Large intestine (tissue), 3 donors: Measurements from ENCODE around the gene LEMD3. TPM values are rescaled to one million over a fixed set of nuclear protein-coding genes. Genes with fewer than 3 reads are reported as not detected.

Source experiments
- DNase-seq, 2 donors: peaks; one replicate each; pipeline versions ENCODE4 v3.0.0 to v3.0.0-alpha.2; 2013
- H3K27ac ChIP-seq: one replicate; pipeline ENCODE4 v1.5.1; 2013; ENCODE audit warnings: low read length
- H3K27me3 ChIP-seq: 2 replicates; pipeline ENCODE4 v1.6.1; 2013; ENCODE audit warnings: low read length; ENCODE audit not compliant: control insufficient read depth, insufficient read depth
- H3K36me3 ChIP-seq: 2 replicates; pipeline ENCODE4 v1.6.1; 2013; ENCODE audit warnings: low read length; ENCODE audit not compliant: control insufficient read depth, insufficient read depth
- H3K4me1 ChIP-seq: one replicate; pipeline ENCODE4 v1.6.1; 2013; ENCODE audit warnings: low read length; ENCODE audit not compliant: control insufficient read depth, insufficient read depth
- H3K4me3 ChIP-seq: one replicate; pipeline ENCODE4 v1.5.1; 2013; ENCODE audit warnings: low read length
- H3K9me3 ChIP-seq: one replicate; pipeline ENCODE4 v1.6.1; 2013; ENCODE audit warnings: mild to moderate bottlenecking, low read depth, low read length, moderate library complexity; ENCODE audit not compliant: control insufficient read depth
- WGBS: methylation state at CpG from one replicate; pipeline ENCODE4 v1.1.5; 2013; ENCODE audit warnings: low lambda C conversion rate; ENCODE audit not compliant: insufficient coverage; 5-methylcytosine and 5-hydroxymethylcytosine counted together
- polyA plus RNA-seq: library from polyadenylated mRNA; unstranded; fragments of 120-200 nt; gene quantifications from one replicate; pipeline ENCODE4 v1.2.1, GENCODE V29; 2013

The LEMD3 gene
- polyA plus RNA-seq, 1 donor = 33.6 TPM

DNA sequence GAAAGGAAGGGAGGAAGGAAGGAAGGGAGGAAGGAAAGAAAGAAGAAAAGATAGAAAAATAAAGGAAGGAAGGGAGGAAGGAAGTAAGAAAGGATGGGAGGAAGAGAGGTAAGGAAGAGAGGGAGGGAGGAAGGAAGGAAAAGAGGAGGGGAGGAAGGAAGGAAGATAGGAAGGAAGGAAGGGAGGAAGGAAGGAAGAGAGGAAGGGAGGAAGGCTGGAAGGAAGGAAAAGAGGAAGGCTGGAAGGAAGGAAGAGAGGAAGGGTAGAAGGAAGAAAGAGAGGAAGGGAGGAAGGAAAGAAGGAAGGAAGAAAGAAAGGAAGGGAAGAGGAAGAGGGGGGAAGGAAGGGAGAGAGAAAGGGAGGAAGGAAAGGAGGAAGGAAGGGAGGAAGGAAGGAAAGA is 35.5 kb upstream of the LEMD3 start:
- Histone ChIP-seq H3K27ac (no peak overlapping the region), H3K4me3 (no peak overlapping the region), H3K36me3 (no peaks in the 10 kb centered on the region), H3K9me3 (no peaks in the 10 kb centered on the region), H3K4me1 (no peaks in the 10 kb centered on the region), H3K27me3 (peaks cover 6% of the 10 kb centered on the region)
- DNase-seq = no peak

DNA sequence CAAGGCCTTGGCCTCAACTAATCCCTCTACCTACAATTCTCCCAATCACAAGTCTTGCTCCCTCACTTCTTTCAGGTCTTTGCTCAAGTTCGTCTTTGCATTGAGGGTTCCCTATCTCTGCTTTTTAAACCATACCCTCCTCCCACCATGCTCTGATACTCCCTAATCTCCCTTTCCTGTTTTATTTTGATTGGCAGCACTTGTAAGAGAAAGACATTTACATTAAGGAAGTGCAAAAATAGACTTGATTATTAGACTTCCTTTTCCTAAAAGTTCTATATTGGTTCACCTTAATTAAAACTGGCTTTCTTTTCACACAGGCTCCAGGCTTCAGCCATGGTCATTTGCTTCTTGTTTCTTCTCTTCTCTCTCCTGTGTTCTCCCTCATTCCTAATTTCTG is 30.0 kb upstream of the LEMD3 start:
- WGBS = 80% methylated on average over 1 of the region's 1 CpG
- no peak for DNase-seq

DNA sequence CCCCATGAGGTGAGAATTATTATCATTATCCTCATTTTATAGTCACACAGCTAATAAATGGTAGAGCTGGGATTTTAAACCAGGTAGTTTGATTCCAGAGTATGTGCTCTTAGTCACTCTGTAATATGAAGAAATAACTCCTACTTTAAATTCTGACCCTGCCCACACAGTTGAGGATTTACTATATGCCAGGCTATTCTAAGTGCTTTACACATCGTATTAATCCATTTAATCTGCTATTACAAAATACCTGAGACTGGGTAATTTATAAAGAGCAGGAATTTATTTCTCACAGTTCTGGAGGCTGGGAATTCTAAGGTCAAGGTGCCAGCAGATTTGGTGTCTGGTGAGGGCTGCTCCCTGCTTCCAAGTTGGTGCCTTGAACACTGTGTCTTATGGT is 28.6 kb upstream of the LEMD3 start:
- DNase-seq = no peak
- no peaks in the 10 kb centered on the region for H3K4me1 ChIP-seq
- no peak overlapping the region for H3K27ac ChIP-seq
- no peak overlapping the region for H3K4me3 ChIP-seq
- H3K9me3 ChIP-seq = no peaks in the 10 kb centered on the region
- no peaks in the 10 kb centered on the region for H3K36me3 ChIP-seq
- WGBS = 100% methylated on average over 1 of the region's 1 CpG
- H3K27me3 ChIP-seq = peaks cover 5% of the 10 kb centered on the region

More for the DNA sequence above, 30.0 kb upstream of the LEMD3 start:
- Histone ChIP-seq H3K4me3 (no peak overlapping the region), H3K4me1 (no peaks in the 10 kb centered on the region), H3K27ac (no peak overlapping the region), H3K27me3 (peaks cover 5% of the 10 kb centered on the region), H3K36me3 (no peaks in the 10 kb centered on the region), H3K9me3 (no peaks in the 10 kb centered on the region)

DNA sequence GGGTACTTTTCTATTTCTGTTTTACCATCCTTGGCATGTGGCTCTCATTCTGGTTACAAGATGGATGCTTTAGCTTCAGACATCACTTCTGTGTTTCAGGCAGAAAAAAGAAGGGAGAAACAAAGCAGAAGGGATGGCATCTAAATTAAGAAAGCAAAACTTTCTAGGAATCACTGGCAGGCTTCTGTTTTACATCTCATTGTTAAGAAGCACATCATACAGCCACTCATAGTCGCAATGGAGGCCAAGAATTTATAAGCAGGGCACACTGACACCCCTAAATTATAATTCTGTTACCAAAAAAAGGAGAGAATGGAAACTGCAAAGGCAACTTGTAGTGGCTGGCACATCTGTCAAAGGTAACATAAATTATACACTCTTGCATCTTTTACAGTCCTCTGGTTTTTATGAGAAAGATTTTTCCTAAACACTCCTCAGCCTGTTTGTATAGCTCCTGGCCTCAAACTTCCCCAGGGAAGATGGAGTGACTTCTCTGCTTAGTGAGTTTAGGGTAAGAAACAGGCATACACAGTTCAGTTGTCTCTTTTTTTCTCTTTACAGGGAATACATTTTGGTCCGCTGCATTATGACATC is 22.0 kb upstream of the LEMD3 start:
- peaks cover 6% of the 10 kb centered on the region for H3K27me3 ChIP-seq
- no CpG with 5 or more reads among the region's 2 CpGs for WGBS
- H3K9me3 ChIP-seq = no peaks in the 10 kb centered on the region

DNA sequence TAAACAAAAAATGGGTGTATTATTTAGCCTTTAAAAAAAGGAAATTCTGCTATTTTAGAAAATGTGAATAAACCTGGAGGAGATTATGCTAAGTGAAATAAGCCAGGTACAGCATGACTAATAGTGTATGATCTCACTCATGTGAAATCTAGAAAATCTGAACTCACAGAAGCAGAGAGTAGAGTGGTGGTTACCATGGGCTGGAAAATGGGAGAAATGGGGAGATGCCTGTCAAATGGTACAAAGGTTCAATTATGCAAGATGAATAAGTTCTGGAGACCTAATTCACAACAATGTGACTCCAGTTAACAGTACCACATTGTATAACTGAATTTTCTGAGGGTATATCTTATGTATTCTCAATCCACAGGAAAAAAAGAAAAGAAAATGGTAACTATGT is 17.4 kb upstream of the LEMD3 start:
- no peaks in the 10 kb centered on the region for H3K27me3 ChIP-seq
- no peaks in the 10 kb centered on the region for H3K9me3 ChIP-seq
- no peak overlapping the region for H3K27ac ChIP-seq
- DNase-seq = no peak
- H3K4me3 ChIP-seq = no peak overlapping the region
- no peaks in the 10 kb centered on the region for H3K4me1 ChIP-seq
- H3K36me3 ChIP-seq = no peaks in the 10 kb centered on the region

More for the DNA sequence above, 22.0 kb upstream of the LEMD3 start:
- Histone ChIP-seq H3K4me3 (no peak overlapping the region), H3K4me1 (no peaks in the 10 kb centered on the region), H3K36me3 (no peaks in the 10 kb centered on the region), H3K27ac (no peak overlapping the region)
- DNase-seq = peak in 1 of 2 donors; percentile 11

DNA sequence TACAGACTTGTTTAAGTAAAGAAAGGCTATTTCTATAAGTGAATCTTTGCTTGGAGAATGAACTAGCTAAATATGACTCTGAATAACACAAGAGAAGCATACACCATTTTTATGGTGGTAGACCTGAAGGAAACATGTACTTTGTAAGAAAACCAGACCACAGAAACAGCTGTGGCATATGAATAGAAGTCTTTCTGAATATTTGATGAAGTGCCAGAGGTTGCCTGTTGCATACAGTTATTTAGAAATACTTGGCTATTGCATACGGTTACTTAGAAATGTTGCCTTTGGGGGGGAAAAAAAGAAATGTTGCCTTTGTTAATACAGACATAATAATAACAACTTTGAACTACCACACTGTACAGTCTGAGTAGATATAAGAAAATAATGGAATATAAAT is 16.8 kb upstream of the LEMD3 start:
- H3K27ac ChIP-seq = no peak overlapping the region
- no peaks in the 10 kb centered on the region for H3K27me3 ChIP-seq
- no peak for DNase-seq
- WGBS = no CpG with 5 or more reads among the region's 1 CpG
- H3K36me3 ChIP-seq = no peaks in the 10 kb centered on the region
- H3K4me1 ChIP-seq = no peaks in the 10 kb centered on the region
- no peak overlapping the region for H3K4me3 ChIP-seq
- no peaks in the 10 kb centered on the region for H3K9me3 ChIP-seq

DNA sequence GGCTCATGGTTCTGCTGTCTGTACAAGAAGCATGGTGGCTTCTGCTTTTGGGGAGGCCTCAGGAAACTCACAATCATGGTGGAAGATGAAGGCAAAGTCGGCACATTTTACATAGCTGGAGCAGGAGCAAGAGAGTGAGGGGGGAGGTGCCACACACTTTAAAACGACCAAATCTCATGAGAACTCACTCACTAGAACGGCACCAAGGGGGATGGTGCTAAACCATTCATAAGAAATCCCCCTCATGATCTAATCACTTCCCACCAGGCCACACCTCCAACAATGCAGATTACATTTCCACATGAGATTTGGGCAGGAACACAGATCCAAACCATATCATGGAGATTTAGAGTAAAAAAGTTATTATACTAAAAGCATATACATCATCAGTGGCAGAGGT is 13.6 kb upstream of the LEMD3 start:
- Histone ChIP-seq H3K4me1 (no peaks in the 10 kb centered on the region), H3K36me3 (no peaks in the 10 kb centered on the region), H3K9me3 (no peaks in the 10 kb centered on the region), H3K27ac (no peak overlapping the region), H3K4me3 (no peak overlapping the region), H3K27me3 (no peaks in the 10 kb centered on the region)
- no peak for DNase-seq
- no CpG with 5 or more reads among the region's 3 CpGs for WGBS

DNA sequence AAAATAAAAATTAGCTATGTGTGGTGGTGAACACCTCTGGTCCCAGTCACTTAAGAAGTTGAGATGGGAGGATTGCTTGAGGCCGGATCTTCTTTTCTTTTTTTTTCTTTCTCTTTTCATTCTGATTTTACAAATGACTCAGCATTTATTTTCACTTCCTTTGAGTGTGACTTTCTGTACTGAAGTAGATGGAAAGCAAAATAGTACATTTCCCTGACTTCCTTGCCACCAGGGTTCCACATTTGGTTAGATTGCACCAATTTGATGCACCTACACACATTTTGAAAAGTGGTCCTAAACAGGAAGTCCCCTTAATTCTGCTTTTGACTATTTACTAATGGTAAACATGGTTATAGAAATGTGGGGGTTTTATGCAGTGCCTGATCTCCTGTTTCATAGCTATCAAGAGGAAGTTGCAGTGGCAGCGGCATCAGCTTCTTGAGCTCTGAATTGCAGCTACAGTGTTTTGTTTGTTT is 13.0 kb upstream of the LEMD3 start:
- DNase-seq = no peak
- H3K9me3 ChIP-seq = no peaks in the 10 kb centered on the region
- no peak overlapping the region for H3K4me3 ChIP-seq
- no peaks in the 10 kb centered on the region for H3K4me1 ChIP-seq
- no peaks in the 10 kb centered on the region for H3K36me3 ChIP-seq
- H3K27me3 ChIP-seq = no peaks in the 10 kb centered on the region
- 100% methylated on average over 1 of the region's 2 CpGs for WGBS
- H3K27ac ChIP-seq = no peak overlapping the region

DNA sequence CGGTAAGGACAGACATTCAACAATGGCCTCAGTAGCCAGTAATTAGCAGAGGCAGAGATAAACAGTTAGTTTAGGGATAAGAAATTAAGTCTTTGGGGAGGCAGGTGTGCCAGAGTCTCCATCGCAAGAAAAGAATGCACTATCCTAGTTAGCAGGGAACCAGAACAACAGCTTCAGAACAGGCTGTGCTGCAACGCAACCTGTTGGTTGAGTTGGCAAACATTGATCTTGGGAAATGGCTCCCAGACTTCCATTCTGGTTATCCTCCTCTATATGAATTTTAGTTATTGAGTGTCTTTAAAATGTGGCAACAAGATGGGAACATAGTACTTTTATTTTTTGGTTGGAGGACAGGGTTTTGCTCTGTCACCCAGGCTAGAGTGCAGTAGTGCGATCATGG is 12.3 kb upstream of the LEMD3 start:
- Histone ChIP-seq H3K9me3 (no peaks in the 10 kb centered on the region), H3K4me1 (no peaks in the 10 kb centered on the region), H3K4me3 (no peak overlapping the region), H3K27me3 (no peaks in the 10 kb centered on the region), H3K27ac (no peak overlapping the region), H3K36me3 (no peaks in the 10 kb centered on the region)
- no peak for DNase-seq
- no CpG with 5 or more reads among the region's 4 CpGs for WGBS

DNA sequence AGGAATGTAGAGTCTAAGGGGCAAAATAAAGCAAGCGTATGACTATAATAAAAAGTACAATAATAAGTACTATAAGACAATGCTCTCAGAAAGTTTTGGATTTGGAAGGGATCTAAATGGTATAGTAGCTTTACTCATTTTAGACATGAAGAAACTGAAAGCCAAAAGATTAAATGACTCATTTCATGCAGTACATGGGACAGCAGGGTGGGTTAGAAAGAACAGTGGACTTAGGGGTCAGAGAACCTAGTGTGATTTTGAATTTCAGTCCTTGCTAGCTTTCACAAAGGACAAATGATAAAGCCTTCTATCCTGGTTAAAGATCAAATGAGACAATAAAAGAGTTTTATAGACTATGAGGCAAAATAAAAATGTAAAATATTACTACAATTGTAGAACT is 6.8 kb upstream of the LEMD3 start:
- Histone ChIP-seq H3K4me3 (no peak overlapping the region), H3K27me3 (no peaks in the 10 kb centered on the region), H3K27ac (no peak overlapping the region), H3K4me1 (no peaks in the 10 kb centered on the region), H3K9me3 (no peaks in the 10 kb centered on the region), H3K36me3 (no peaks in the 10 kb centered on the region)
- no CpG with 5 or more reads among the region's 1 CpG for WGBS
- no peak for DNase-seq

DNA sequence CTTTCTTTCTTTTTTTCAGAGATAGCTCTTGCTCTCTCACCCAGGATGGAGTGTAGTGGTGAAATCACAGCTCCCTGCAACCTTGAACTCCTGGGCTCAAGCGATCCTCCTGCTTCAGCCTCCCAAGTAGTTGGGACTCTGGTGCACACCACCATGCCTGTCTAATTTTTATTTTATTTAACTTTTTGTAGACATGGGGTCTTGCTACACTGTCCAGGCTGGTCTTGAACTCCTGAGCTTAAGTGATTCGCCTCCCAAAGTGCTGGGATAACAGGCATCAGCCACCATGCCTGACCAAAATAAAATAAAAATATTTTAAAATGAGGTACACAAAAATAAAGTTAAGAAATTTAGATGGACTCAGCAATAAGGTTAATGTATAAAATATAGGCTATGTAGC is 5.1 kb upstream of the LEMD3 start:
- Histone ChIP-seq H3K36me3 (no peaks in the 10 kb centered on the region), H3K27ac (no peak overlapping the region), H3K27me3 (no peaks in the 10 kb centered on the region), H3K4me1 (no peaks in the 10 kb centered on the region), H3K9me3 (no peaks in the 10 kb centered on the region), H3K4me3 (no peak overlapping the region)
- no peak for DNase-seq
- WGBS = no CpG with 5 or more reads among the region's 2 CpGs
